Calu3 (cell line): ENCODE data around the gene IZUMO1. TPM values are rescaled to one million over a fixed set of nuclear protein-coding genes. Genes with fewer than 3 reads are reported as not detected.

Experiments used
- BruUV-seq: library from RNA; stranded (reverse); fragments of 400-500 nt; replicated peaks from 2 replicates; lab custom pipeline; 2021; lab: Mats Ljungman, UMichigan
- CTCF ChIA-PET: fragments of 300-600 bp; sonication (Branson Sonifier 250); formaldehyde crosslinking; loops from one replicate; lab custom pipeline; 2022; ENCODE audit warnings: antibody characterized with exemption; lab: Charles Lee
- DNase-seq: peaks from one replicate; pipeline ENCODE4 v3.0.0; 2022
- H3K27ac Mint-ChIP-seq: one replicate; pipeline ENCODE4 v1.8.0; 2022; ENCODE audit warnings: mixed read lengths; ENCODE audit not compliant: unreplicated experiment
- H3K27me3 Mint-ChIP-seq: one replicate; pipeline ENCODE4 v1.8.0; 2022; ENCODE audit warnings: mixed read lengths; ENCODE audit not compliant: unreplicated experiment
- H3K36me3 Mint-ChIP-seq: one replicate; pipeline ENCODE4 v1.8.0; 2022; ENCODE audit warnings: mild to moderate bottlenecking, moderate library complexity, mixed read lengths; ENCODE audit not compliant: insufficient read depth, unreplicated experiment
- H3K4me1 Mint-ChIP-seq: one replicate; pipeline ENCODE4 v1.8.0; 2022; ENCODE audit warnings: mild to moderate bottlenecking, low read depth, mixed read lengths; ENCODE audit not compliant: unreplicated experiment
- H3K4me3 Mint-ChIP-seq: one replicate; pipeline ENCODE4 v1.8.0; 2022; ENCODE audit warnings: mild to moderate bottlenecking, low read depth, moderate library complexity, mixed read lengths; ENCODE audit not compliant: unreplicated experiment
- H3K9me3 Mint-ChIP-seq: one replicate; pipeline ENCODE4 v1.8.0; 2022; ENCODE audit warnings: low read depth, mixed read lengths; ENCODE audit not compliant: unreplicated experiment
- intact Hi-C: fragments of 100-400 bp; cut with micrococcal nuclease; formaldehyde crosslinking; loops from one replicate; pipeline ENCODE4 v1.10.0; 2022; ENCODE audit not compliant: unreplicated experiment
- total RNA-seq: library from RNA; stranded (reverse); gene quantifications from 2 replicates; pipeline ENCODE4 v1.2.3, GENCODE V29; 2022
- TF ChIP-seq, protein P1 (sequence below): fragments of 200-600 bp; IDR thresholded peaks from one replicate; pipeline ENCODE4 v1.8.0; 2022; ENCODE audit warnings: antibody characterized with exemption; ENCODE audit not compliant: unreplicated experiment

Gene IZUMO1
- total RNA-seq, 1 experiment from 2014 or later, result 0.31 TPM

GRCh38 chr19:48779636-48780035 is 32.9 kb upstream of the IZUMO1 start:
- H3K4me1 Mint-ChIP-seq, result peaks cover 18% of the 10 kb centered on the region

GRCh38 chr19:48777720-48778119 is 31.0 kb upstream of the IZUMO1 start:
- TF ChIP-seq, protein P1, sequence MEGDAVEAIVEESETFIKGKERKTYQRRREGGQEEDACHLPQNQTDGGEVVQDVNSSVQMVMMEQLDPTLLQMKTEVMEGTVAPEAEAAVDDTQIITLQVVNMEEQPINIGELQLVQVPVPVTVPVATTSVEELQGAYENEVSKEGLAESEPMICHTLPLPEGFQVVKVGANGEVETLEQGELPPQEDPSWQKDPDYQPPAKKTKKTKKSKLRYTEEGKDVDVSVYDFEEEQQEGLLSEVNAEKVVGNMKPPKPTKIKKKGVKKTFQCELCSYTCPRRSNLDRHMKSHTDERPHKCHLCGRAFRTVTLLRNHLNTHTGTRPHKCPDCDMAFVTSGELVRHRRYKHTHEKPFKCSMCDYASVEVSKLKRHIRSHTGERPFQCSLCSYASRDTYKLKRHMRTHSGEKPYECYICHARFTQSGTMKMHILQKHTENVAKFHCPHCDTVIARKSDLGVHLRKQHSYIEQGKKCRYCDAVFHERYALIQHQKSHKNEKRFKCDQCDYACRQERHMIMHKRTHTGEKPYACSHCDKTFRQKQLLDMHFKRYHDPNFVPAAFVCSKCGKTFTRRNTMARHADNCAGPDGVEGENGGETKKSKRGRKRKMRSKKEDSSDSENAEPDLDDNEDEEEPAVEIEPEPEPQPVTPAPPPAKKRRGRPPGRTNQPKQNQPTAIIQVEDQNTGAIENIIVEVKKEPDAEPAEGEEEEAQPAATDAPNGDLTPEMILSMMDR, result no peak
- no peaks in the 10 kb centered on the region for H3K27me3 Mint-ChIP-seq
- intact Hi-C loops, result no loop called here
- H3K36me3 Mint-ChIP-seq, result peaks cover 16% of the 10 kb centered on the region
- no TSS peak for BruUV-seq
- no peak for DNase-seq
- no peak overlapping the region for H3K27ac Mint-ChIP-seq
- peaks cover 18% of the 10 kb centered on the region for H3K4me1 Mint-ChIP-seq
- CTCF ChIA-PET, result interaction anchor here (0.8 kb wide), 1 partner anchor 450 kb away, joined by 7 read pairs; no protein-coding TSS in a partner anchor
- H3K9me3 Mint-ChIP-seq, result no peaks in the 10 kb centered on the region
- H3K4me3 Mint-ChIP-seq, result no peak overlapping the region

More at GRCh38 chr19:48779636-48780035, 32.9 kb upstream of the IZUMO1 start:
- no TSS peak for BruUV-seq
- TF ChIP-seq, protein P1, result no peak
- CTCF ChIA-PET, result interaction anchor here (0.5 to 1.2 kb wide), 3 partner anchors 9 to 741 kb away, joined by 3 to 6 read pairs (median 3); no protein-coding TSS in a partner anchor
- Mint-ChIP-seq H3K36me3 (peaks cover 21% of the 10 kb centered on the region), H3K9me3 (no peaks in the 10 kb centered on the region), H3K27me3 (no peaks in the 10 kb centered on the region), H3K4me3 (no peak overlapping the region), H3K27ac (no peak overlapping the region)
- DNase-seq, result no peak
- intact Hi-C loops, result no loop called here

DNA sequence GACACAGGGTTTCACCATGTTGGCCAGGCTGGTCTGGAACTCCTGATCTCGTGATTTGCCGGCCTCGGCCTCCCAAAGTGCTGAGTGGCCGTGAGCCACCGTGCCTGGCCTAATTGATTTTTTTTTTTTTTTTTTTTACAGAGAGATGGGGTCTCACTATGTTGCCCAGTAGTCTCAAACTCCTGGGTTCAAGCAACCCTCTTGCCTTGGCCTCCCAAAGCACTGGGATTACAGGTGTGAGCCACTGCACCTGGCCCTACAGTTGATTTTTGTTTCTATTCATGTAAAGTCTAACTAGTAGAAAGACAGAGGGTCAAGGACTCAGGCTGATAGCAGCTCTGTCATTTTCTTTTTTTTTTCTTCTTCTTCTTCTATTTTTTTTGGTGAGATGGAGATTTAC is 30.4 kb upstream of the IZUMO1 start:
- Mint-ChIP-seq H3K27me3 (no peaks in the 10 kb centered on the region), H3K27ac (no peak overlapping the region), H3K36me3 (peaks cover 10% of the 10 kb centered on the region), H3K4me1 (peaks cover 18% of the 10 kb centered on the region), H3K4me3 (no peak overlapping the region), H3K9me3 (no peaks in the 10 kb centered on the region)
- DNase-seq, result no peak
- intact Hi-C loops, result no loop called here
- no TSS peak for BruUV-seq
- CTCF ChIA-PET, result no interaction called here
- TF ChIP-seq, protein P1, result no peak

DNA sequence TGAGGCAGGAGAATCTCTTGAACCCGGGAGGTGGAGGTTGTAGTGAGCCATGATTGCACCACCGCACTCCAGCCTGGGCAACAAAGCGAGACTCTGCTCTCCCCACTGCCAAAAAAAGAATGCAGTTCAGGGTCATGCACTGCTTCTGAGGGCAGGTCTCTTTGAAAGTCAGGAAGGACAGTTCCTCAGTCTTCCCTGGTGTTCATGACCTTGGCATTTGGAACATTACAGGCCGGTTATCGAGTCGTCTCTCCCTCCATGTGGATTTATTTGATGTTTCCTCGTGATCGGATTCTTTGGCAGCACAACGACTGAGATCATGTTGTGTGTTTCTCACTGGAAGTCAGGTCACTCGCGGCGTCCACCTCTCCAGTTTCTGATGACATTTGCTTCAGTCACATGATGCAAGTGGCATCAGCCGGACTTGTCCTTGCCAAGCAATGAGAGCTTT is 25.8 kb upstream of the IZUMO1 start:
- BruUV-seq, result no TSS peak
- TF ChIP-seq, protein P1, result no peak
- DNase-seq, result no peak
- Mint-ChIP-seq H3K36me3 (no peaks in the 10 kb centered on the region), H3K27me3 (peaks cover 13% of the 10 kb centered on the region), H3K4me1 (peaks cover 20% of the 10 kb centered on the region), H3K4me3 (no peak overlapping the region), H3K9me3 (no peaks in the 10 kb centered on the region), H3K27ac (no peak overlapping the region)
- CTCF ChIA-PET, result no interaction called here
- intact Hi-C loops, result no loop called here
